HG02852 (cell line): ENCODE measurements around the gene CSRNP3.

ENCODE experiments used
- ATAC-seq: cut with Tn5 transposase; IDR thresholded peaks from one replicate; pipeline ENCODE4 v1.9.1; 2021; ENCODE audit warnings: mild to moderate bottlenecking, moderate library complexity; ENCODE audit not compliant: unreplicated experiment

CSRNP3 gene

DNA sequence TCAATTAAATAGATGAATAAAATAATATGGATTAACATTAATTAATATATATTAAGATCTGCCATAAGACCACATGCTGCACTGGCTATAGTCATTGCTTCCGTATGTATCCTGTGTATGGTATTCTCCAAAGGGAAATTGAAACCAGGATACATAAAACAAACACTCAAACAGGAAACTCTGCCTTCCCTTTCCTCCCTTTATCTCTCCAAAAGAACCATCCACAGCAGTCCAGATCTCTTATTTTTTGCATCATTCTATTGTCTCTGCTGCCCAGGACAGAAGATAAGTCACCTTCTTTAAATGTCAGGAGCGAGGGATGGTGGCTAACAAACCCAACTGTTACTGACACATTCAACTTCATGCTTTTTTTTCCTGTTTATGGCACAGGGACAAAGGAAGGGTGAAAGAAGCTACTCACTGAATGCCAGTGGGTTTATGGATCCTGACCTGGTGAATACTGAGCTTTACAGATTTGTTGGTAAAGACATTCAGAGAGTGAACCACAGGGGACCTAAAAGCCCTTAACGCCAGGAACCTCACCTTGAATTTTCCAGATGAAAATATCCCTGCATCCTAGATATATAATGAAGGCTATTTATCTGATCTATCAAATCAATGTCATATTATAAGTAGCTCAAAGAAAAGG lies 67.5 kb downstream of the CSRNP3 start:
- no peak for ATAC-seq

DNA sequence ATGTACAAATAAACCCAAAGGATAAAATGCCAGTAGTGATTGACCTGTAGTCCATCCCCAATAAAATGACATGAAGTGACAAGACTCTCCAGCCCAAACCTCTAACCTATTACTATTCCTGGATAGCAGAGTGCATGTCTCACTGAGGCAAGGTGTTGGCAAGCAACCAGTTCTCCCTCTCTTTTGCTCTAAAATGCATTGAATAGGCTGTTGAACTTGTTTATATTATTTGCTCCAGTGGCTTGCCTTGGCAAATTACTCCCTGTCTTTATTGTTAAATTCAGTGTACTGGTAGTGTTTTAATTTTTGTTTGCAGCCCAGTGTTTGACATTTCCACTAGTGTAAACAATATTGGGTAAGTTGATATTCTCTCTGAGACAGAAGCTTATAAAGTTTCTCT lies 70.5 kb downstream of the CSRNP3 start:
- ATAC-seq: no peak

DNA sequence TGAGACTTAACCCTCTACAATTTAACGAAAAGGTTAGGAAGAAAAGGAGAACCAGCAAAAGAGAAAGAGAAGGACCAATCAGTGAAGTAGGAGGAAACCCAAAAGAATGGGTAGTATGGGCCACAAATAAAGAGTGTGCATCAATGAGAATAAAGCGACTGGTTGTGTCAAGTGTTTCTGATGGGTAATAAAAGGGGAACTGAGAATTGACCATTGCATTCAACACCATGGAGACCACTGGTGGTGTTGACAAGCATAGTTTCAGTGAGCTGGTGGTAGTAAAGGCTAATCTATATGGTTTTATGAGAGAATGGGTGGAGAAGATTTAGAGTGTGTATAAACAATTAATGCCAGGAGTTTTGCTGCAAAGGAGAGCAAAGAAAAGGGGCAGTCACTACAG lies 75.4 kb downstream of the CSRNP3 start:
- peak; percentile 80 for ATAC-seq

DNA sequence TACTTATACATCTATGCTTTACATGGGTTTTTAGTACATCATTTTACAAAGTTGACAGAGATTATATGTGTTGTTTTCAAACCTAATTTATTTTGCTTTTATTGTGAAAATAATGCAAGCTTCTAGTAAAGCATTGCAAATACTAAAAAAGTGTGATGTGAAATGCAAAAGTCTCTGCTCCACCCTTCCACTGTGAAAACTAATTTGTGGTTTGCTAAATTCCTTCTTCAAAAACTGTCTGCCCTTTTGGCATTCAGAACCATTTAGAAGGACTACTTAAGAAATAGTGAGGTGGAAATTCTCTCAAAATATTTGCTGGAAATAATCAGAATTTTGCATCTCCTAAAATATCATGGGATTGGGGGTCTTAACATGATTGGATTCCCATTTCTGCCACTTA lies 78.4 kb downstream of the CSRNP3 start:
- no peak for ATAC-seq

DNA sequence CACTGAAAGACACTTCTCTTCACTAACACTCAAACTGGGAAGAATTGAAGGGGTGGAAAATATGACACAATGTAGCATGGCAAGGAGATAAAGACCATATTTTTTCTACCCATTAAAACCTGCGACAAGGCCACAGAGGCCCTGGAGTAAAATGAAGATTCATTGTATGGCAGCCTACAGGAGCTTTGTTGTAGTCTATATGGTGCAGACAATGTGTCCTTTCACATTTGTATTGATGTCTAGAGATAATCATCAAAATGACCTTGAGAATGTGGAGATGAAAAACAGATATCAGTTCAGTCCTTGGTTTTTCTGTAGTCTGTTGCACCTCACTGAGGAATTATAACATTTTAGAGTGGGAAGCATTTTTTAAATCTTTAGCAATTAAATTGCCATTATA lies 80.1 kb downstream of the CSRNP3 start:
- ATAC-seq: no peak

DNA sequence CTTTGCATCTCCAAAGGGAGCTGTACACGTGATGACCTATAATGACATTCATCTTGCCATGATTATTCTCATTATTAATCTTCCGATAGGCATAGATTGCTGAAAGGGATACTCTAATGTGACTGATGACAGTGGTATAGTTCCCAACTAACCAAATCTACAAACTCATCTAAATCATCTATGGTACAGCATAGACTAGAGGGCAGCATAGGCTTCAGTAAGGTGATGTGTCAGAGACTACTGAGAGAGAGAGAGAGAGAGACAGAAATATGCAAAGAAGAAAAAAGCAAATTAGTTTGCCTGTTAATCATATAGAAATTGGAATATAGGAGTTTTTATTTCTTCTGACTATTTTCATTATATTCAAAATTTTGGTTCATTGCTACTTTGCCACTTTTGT lies 89.3 kb downstream of the CSRNP3 start:
- no peak for ATAC-seq

DNA sequence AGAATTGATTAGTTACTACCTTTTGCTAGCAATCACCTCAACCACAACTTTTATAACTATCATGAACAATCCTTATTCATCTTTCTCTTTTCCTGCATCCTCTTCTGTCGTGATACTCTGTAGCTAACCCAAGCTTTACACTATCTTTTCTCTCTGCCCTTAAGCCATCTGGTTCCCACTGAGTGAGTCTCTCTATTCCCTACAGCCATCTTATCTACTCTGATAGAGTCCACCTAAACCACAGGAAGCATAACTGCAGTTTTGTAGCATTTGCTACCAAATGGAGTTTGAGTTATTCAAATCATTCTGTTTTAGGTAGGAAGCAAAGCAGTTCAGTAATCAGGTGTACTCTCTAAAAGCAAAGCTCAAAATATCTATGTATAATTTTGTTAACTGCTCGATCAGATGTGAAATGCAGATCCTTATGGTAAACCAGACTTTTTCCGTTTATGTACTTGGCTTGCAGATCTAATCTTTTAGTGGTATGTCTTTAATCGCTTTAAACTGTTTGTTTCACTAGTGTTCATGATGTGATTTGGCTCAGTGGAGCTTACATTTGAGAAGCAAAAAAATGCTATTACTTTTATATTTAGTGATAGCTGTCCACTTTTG lies 91.0 kb downstream of the CSRNP3 start:
- no peak for ATAC-seq

DNA sequence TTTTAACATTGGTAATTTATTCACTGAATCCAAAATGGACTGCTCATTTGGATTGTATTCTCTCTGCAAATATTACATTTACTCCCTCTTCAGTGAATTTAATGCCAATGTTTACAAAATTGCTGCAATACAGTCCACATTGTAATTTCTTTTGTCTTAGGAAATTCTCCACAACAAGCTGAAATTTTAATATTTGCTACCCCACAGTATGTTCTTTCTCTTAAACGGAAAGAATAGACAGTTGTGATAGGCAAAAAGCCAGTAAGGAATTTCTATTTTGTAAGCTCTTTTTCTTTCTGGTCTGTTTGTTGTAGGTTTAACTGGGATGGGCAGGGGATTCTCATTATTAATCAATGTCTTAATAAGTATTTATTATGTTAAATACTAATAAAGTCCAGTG lies 92.0 kb downstream of the CSRNP3 start:
- ATAC-seq: no peak

DNA sequence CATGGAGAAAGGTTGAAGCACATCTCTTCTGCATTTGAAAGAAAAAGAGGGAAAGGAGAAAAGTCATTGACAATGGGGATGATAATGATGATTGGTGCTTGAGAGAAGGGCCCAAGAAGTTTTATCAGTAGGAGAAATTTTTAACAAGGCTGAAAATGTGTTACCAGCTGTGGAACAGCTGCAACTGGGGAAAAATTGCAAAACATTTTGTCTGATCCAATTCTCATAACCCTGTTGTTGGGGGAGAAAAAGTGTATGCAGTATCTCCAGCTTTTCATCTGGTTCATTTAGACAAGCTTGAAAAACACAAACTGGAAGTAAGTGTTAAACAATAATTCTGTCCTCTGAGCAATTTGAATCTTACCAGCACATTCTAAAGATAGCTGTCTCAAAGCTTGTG lies 92.7 kb downstream of the CSRNP3 start:
- ATAC-seq: no peak

DNA sequence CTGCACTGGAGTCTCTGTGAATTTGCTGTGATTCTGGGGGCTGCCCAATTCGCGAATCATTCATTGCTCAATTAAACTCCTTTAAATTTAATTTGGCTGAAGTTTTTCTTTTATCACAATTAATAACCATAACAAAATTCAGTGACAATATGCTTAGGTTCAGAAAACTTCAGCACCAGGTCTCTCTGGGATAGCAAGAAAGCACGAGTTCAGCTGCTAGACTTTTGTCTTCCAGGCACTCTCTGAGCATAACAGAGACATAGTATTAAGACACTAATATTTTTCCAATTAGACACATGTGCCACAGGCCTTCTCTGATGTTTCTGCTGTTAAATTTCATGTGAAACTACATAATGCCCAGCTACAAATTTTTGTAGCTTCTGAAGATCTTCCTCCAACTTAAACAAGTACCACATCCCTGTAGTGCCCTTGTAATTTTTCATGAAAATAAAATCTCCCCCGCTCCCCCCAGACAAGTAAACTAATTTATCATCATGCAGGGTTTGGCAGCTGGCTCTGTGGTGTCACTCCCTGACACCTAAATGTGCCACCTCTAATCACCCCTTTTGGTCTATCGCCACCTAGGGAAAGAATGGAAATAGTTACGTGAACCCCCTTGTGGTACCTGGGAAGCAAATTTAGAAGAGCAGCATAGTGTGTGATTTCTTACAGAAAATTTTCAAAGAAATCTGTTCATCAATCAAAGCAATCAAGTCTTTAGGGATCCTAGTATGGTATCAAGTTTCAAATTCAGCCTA lies 94.1 kb downstream of the CSRNP3 start:
- ATAC-seq: no peak

DNA sequence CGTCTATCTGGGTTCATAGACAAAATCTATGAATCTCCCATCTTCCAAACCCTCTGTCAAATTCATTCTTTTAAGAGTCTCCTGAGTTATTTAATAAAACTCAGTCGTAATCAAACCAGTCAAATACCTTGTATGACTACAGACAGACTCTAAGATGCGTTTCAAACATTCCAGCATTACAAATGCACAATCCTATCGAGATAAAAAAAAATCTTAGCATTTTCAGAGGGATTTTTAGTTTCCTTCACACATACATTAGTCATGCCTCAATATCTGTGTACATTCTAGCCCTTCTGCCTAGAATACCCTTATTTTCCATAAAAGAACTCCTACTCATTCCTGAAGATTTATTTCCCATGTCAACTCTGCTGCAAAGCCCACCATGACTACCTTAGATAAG lies 96.5 kb downstream of the CSRNP3 start:
- ATAC-seq: no peak

DNA sequence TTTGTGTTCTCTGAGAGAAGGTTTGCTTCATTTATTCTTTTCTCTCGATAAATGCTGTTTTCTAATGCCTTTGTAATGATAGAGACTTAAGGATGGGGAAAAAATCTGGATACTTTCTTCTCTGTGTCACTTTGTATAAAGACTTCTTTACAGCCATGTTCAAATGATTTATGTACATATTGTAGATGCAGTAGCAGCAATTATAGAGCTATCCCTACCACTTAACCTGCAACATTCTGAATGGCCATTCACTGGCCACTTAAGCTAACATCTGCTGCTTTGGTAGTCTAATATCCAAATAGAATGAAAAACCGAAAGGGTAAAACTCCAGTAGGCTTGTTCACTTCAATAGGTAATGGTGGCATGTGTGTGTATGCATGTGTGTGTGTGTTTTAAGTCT lies 97.8 kb downstream of the CSRNP3 start:
- no peak for ATAC-seq

DNA sequence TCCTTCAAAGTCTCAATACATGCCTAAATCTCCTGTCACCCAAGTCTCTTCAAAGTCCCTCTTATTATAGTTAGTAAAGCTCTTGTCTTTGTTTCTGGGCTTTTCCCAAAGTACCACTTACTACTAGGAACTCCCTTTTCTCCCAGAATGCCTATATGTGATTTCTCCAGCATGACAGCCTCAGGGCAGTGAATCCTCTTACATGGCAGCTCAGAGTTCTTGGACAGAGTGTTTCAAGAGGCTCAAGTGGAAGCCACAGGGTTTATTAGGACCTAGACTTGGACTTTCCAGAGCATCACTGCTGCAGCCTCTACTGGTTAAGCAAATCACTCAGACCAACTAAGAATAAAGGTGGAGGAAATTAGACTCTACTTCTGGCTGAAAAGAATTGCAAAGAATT lies 98.9 kb downstream of the CSRNP3 start:
- no peak for ATAC-seq

DNA sequence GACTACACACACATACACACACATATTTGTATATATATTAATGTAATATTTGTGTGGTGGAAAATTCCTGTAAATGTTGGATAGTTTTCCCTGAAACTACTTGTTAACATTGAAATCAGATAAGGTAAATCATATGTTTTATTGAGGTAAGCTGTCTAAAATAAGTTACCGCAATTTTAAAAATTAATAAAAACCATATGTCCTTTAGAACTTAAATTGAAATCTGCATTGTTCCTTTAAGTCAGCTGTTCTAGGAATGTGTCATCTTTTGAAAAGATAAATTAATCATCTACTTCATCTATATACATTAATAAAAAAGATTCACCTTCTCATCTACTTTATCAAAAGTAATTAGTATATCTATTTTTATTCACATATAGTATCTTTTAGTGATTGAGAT lies 102.0 kb downstream of the CSRNP3 start:
- no peak for ATAC-seq

DNA sequence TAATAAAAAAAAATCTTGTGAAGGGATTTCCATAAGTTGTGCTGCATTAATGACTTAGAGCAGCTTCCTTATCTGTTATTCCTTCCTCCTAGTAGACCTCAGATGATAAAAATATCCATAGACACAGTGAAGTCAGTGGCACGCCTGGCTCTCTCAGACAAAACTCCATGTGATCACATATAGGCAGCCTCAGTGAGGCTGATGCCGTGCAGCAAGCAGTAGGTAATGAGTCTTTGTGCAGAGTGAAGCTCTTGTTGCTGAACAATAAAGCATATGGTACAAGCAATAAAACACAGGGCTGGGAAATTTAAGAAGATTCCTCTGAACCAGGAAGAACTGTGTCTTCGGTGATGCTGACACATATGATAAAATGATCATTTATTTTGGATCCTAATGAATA lies 102.7 kb downstream of the CSRNP3 start:
- ATAC-seq: no peak

DNA sequence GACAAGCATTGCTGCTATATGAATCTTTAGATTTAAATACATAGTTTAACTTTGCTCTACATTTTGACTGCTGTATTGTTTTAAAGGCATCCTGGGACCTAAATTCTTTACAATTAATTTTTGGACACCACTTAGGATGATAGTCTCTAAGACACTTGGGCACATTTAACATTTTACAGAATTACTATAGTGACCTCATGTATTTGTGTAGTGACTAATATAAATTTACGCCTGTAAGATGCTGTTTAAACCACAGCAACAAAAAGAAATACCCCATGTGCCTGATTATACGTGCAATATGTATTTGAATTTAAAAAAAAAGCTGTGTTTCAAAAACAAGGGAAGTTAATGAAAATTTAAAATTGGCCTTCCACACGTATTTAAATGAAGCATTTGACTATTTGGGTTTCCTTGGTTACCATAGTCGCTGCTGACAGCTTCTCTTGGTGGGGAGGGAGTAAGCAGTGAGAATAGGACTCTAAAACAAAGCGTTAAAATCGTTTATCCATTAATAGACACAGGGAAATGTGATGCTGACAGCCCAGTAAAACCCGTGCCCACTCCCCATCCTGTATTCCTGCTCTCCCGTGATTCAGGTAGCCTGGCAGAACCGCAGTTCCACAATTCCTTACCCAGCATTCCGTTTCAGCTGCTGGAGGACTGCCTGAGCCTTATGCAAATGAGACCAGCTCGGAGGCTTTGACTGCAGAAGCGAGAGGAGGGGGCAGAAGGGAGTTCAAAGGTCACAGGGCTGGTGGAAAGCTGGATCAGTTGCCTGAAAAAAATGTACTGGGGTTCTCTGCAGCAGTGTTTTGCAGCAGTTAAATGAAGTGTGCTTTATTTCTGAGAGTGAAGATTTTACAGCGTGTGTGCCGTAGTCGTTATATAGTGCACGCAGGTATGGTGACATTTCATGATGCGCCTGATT lies 104.3 kb downstream of the CSRNP3 start:
- no peak for ATAC-seq

DNA sequence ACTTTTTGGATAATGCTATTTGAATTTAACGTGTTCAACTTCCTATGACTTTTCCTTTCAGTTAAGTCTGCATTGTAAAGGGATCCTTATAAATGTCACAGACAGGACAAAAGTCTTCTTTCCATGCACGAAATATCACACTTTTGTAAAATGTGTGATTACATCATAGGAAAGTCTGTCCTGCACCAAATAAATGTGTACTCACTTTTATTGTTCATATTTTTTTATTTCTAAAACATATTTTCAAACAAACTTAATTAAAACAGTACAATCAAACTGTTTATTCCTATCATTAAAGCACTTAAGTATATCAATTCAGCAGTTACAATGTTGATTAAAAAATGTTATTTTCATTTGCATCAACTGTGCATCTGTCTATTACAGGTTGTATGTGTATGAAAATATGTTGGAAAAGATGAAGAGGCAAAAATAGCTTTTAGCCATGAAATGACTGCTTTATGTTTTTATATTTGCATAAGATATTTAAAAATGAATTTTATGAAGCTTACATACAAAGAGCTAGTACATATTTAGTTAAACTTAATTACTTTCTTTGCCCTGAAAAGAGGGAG lies 105.6 kb downstream of the CSRNP3 start:
- ATAC-seq: no peak

DNA sequence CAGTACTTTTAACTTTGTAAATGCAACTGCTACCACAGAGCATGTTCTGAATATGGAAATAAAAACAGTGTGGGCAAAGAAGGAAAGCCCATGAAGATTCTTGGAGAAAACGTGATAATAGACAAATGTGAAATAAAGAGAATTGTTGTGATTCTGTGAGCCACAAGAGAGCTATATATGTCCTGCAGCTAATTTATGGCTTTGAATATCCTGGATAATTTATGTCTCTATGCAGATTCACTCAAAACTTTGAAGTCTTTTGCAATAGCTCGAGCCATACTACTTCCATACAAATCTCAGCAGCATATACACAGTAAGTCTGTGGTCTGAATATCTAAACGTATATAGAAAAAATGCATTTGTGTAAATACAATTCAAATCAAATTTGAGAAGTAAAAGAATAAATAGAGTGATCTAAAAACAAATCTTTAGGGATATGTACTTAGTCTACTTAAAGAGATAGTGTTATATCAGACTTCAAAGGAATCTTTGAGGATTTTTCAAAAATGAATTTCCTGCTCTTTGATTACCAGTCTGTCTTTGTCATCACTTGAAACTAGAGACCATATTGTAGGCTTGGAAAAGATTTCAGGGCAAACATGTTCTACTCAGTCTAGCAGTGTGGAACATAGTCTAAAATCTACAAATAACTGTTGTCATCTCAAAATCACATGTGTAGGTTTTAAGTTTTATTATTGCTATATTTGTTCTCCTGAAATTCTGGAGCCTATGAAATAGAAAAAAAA lies 107.1 kb downstream of the CSRNP3 start:
- ATAC-seq: no peak

DNA sequence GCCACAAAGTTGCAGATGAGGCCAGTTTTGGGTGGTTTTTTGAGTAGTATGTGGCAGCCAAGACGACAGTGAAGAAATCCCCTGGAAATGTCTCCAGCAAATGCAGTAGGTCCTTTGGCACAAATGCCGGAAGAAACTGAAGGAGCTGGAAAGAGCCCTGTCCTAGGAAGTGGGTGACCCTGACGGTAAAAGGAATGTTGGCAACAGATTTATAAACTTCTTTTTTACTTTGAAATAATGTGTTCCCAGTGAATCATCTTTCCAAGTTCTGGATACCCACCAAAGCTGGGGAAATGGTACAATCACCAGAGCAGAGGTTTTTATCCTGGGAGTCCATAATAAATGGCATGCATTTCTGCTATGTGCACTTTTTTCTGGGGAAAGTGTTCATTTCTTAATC lies 112.9 kb downstream of the CSRNP3 start:
- ATAC-seq: no peak

DNA sequence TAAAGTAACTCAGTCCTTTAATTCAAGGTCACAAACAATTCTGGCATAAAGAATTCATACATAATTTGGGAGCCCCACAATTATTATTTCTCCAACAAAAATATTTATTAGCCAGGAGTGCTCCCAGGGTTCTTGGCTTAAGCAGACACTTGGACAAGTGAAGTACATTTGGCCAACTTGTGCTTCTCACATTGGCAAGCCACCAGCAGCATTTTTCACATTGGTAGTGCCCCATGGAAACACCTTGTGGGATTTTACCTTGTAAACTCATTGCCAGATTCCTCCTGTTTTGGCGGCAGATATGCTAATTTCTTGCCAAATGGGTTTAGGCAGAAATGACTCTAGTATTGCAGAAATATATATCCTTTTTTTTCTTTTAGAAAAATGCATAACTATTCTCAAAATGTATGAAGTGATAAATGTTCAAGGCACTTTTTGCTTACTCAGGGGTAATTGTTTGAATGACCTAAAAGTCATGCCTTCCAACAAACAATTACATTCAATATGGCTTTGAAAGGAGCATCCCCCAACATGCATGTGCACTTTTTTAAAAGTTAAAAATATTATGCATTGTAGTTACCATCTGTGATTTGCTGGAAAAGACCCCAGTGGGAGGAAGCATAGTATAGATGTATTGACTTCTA lies 113.5 kb downstream of the CSRNP3 start:
- ATAC-seq: no peak
